GM12892 (cell line): Measurements from ENCODE around the gene EBPL.

ENCODE experiments used
- POLR2A ChIP-seq: IDR thresholded peaks from 2 replicates; pipeline ENCODE4 v1.6.1; 2011; ENCODE audit warnings: low read depth, low read length, control low read depth
- POLR2AphosphoS5 ChIP-seq: IDR thresholded peaks from 2 replicates; pipeline ENCODE4 v1.6.1; 2011; ENCODE audit warnings: low read depth, low read length, control low read depth
- TAF1 ChIP-seq: IDR thresholded peaks from 2 replicates; pipeline ENCODE4 v1.6.1; 2011; ENCODE audit warnings: low read depth, mild to moderate bottlenecking, control low read depth, low read length, borderline replicate concordance

DNA sequence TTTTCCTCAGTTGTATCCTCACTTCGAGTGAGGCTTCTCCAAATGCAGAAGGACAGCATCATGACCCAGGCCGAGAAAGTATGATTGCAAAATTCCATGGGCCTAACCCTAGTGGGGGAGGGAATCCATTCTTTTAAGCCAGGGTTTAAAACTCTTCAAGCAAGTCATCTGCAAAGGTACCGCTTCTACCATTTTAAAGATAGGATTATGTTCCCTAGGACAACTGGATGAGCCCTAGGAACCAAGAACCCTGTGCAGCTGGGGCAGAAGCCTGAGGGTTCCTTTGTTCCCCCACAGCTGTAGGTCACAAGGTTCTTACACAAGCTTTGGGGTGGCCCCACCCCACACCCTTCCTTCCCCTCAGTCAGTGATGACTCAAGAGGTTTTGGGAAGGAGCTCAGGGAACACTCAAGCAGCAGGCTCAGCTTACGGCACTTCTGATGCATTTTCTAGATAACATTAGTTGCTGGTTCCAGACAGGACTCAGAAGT, 49.4 kb downstream of the EBPL start:
- TF ChIP-seq POLR2A (no peak), POLR2AphosphoS5 (no peak), TAF1 (no peak)
